ENCODE results near the gene RPL26.
A peak's percentile ranks its signal among the peaks of the same experiment; 100 is the strongest.

Gene RPL26

GRCh38 chr17:8345052-8345690, 37.8 kb downstream of the RPL26 start:
- no peak for ATAC-seq
- TF ChIP-seq PPARA (CRISPR knock-in tag; IDR thresholded peaks at IDR 0.05; ENCODE audit: borderline replicate concordance) (no peak), ZC3H10 (CRISPR knock-in tag; IDR thresholded peaks at IDR 0.05) (no peak), ARNTL (CRISPR knock-in tag; IDR thresholded peaks at IDR 0.05; ENCODE audit: borderline replicate concordance, low read depth) (no peak), TOX (CRISPR knock-in tag; IDR thresholded peaks at IDR 0.05; ENCODE audit: borderline replicate concordance) (no peak), OSR1 (CRISPR knock-in tag; IDR thresholded peaks at IDR 0.05) (no peak)

- TF ChIP-seq OSR1 (CRISPR knock-in tag; IDR thresholded peaks at IDR 0.05) (no peak), ARNTL (CRISPR knock-in tag; IDR thresholded peaks at IDR 0.05; ENCODE audit: borderline replicate concordance, low read depth) (no peak), CSRNP3 (CRISPR knock-in tag; IDR thresholded peaks at IDR 0.05) (no peak), TCF4 (CRISPR knock-in tag; IDR thresholded peaks at IDR 0.05; ENCODE audit: borderline replicate concordance) (no peak), ZFP3 (CRISPR knock-in tag; IDR thresholded peaks at IDR 0.05) (no peak), ESRRG (CRISPR knock-in tag; IDR thresholded peaks at IDR 0.05) (no peak), ZNF70 (CRISPR knock-in tag; IDR thresholded peaks at IDR 0.05) (no peak), PATZ1 (CRISPR knock-in tag; IDR thresholded peaks at IDR 0.05; ENCODE audit: borderline replicate concordance) (no peak), ZNF565 (CRISPR knock-in tag; conservative IDR thresholded peaks at IDR 0.05; ENCODE audit: low read depth) (no peak), CREB5 (CRISPR knock-in tag; IDR thresholded peaks at IDR 0.05; ENCODE audit: low read depth) (no peak), SNAI2 (CRISPR knock-in tag; IDR thresholded peaks at IDR 0.05) (no peak), ZC3H10 (CRISPR knock-in tag; IDR thresholded peaks at IDR 0.05) (no peak)
- peak; percentile 45; the same call in 1 of the 3 replicates for ATAC-seq
These were observed 41.5 kb downstream of the RPL26 start for GRCh38 chr17:8341456-8341855.

GRCh38 chr17:8339540-8339939, 43.5 kb downstream of the RPL26 start, which contains the start of gene ODF4:
Gene ODF4 (plus strand): TSS chr17:8339840. CDS start chr17:8340052, 212 bp downstream.
- no peak for ATAC-seq
- no peak for TF ChIP-seq TOX (CRISPR knock-in tag; IDR thresholded peaks at IDR 0.05; ENCODE audit: borderline replicate concordance)
- TF ChIP-seq ZNF565 (CRISPR knock-in tag; conservative IDR thresholded peaks at IDR 0.05; ENCODE audit: low read depth) = no peak
- TF ChIP-seq RARB (CRISPR knock-in tag; IDR thresholded peaks at IDR 0.05) = no peak

DNA sequence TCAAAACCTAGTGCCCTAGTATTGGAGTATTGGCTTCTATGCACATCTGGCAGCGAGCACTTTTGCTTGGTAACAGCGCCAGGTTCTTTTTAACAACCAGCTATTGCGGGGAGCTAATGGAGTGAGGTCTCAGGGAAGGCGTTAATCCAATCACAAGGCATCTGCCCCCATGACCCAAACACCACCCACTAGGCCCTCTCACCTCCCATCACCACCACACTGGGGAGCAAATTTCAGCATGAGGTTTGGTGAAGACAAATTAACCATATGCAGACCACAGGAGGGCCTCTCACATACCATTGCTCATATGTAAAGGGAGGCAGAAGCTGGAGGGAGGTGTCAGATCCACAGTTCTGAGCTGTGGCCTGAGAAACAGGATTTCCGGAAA, 44.2 kb downstream of the RPL26 start:
- TF ChIP-seq ISL1 (CRISPR knock-in tag; IDR thresholded peaks at IDR 0.05) = no peak
- no peak for TF ChIP-seq RARB (CRISPR knock-in tag; IDR thresholded peaks at IDR 0.05)
- no peak for TF ChIP-seq ZNF70 (CRISPR knock-in tag; IDR thresholded peaks at IDR 0.05)
- no peak for TF ChIP-seq CREB5 (CRISPR knock-in tag; IDR thresholded peaks at IDR 0.05; ENCODE audit: low read depth)
- TF ChIP-seq ZC3H10 (CRISPR knock-in tag; IDR thresholded peaks at IDR 0.05) = no peak
- TF ChIP-seq GLIS3 (CRISPR knock-in tag; IDR thresholded peaks at IDR 0.05) = no peak
- no peak for TF ChIP-seq POU6F1 (CRISPR knock-in tag; IDR thresholded peaks at IDR 0.05; ENCODE audit: borderline replicate concordance, low read depth)
- no peak for TF ChIP-seq ZFP3 (CRISPR knock-in tag; IDR thresholded peaks at IDR 0.05)
- no peak for TF ChIP-seq PATZ1 (CRISPR knock-in tag; IDR thresholded peaks at IDR 0.05; ENCODE audit: borderline replicate concordance)
- TF ChIP-seq TSHZ2 (CRISPR knock-in tag; IDR thresholded peaks at IDR 0.05) = no peak
- TF ChIP-seq BACH2 (CRISPR knock-in tag; IDR thresholded peaks at IDR 0.05; ENCODE audit: borderline replicate concordance) = no peak
- TF ChIP-seq CSRNP3 (CRISPR knock-in tag; IDR thresholded peaks at IDR 0.05) = no peak
- no peak for ATAC-seq

Measured in SK-N-SH treated with all-trans-retinoic acid at 6 μM for 48 hours (cell line).